HCT116 (cell line): ENCODE measurements around the gene MCM9. TPM values are rescaled to one million over a fixed set of nuclear protein-coding genes. Genes with fewer than 3 reads are reported as not detected.

Experiments used
- ATAC-seq: fragments of 200-7000 bp; cut with Tn5 transposase; 2 replicates; pipeline ENCODE4 v1.9.1; 2020; ENCODE audit warnings: mild to moderate bottlenecking, moderate library complexity
- BruUV-seq: library from RNA; stranded (reverse); fragments of 400-500 nt; replicated peaks from 2 replicates; lab custom pipeline; 2021; lab: Mats Ljungman, UMichigan
- CTCF ChIA-PET: fragments of 300-600 bp; sonication (Branson Sonifier 250); formaldehyde crosslinking; loops from one replicate; lab custom pipeline; 2021; ENCODE audit warnings: antibody characterized with exemption; lab: Charles Lee
- POLR2A ChIA-PET: fragments of 300-600, 350-600 bp; sonication (Branson Sonifier 250); formaldehyde crosslinking; loops from one replicate; lab custom pipeline; 2021; ENCODE audit warnings: antibody characterized with exemption; lab: Charles Lee
- RAD21 ChIA-PET, 2 experiments: fragments of 300-600 bp; sonication (Branson Sonifier 250); formaldehyde crosslinking; loops; one replicate each; lab custom pipeline; 2023; ENCODE audit warnings: low total read pairs in 2 of 2; ENCODE audit not compliant: uncharacterized antibody in 2 of 2, unreplicated experiment in 2 of 2, low non-redundant PET in 1 of 2; lab: Charles Lee
- DNase-seq: peaks from one replicate; pipeline ENCODE4 v3.0.0-alpha.2; 2010; ENCODE audit warnings: low read depth, low spot score
- H2AFZ ChIP-seq: fragments of 200-600 bp; shearing (Covaris generic), sonication (generic); 2 replicates; pipeline ENCODE4 v1.6.1; 2017; ENCODE audit warnings: low read depth, mixed run types, mixed read lengths, antibody characterized with exemption, low read length; ENCODE audit not compliant: poor library complexity, severe bottlenecking
- H3K27ac ChIP-seq: 2 replicates; pipeline ENCODE4 v1.5.1; 2012; ENCODE audit warnings: low read depth, low read length
- H3K27me3 ChIP-seq: fragments of 200-600 bp; sonication (generic); 2 replicates; pipeline ENCODE4 v1.6.1; 2016; ENCODE audit warnings: mixed run types, low read length, mixed read lengths; ENCODE audit not compliant: insufficient read depth
- H3K36me3 ChIP-seq, 2 experiments: fragments of 200-500 bp in 1 of 2; fragments of 200-600 bp in 1 of 2; sonication (Bioruptor generic) in 1 of 2; sonication (generic) in 1 of 2; 2 replicates each; pipeline versions ENCODE4 v1.5.1 to v1.6.1; 2014 to 2016; ENCODE audit warnings: low read length in 2 of 2, inconsistent platforms in 1 of 2, mixed read lengths in 1 of 2, mixed run types in 1 of 2; ENCODE audit not compliant: insufficient read depth in 2 of 2, control insufficient read depth in 1 of 2
- H3K4me1 ChIP-seq, 2 experiments: fragments of 200-600 bp in 1 of 2; sonication (generic) in 1 of 2; 2 replicates each; pipeline versions ENCODE4 v1.5.1 to v1.6.1; 2012 to 2017; ENCODE audit warnings: low read length in 2 of 2, inconsistent platforms in 1 of 2, mild to moderate bottlenecking in 1 of 2, mixed read lengths in 1 of 2, mixed run types in 1 of 2, moderate library complexity in 1 of 2; ENCODE audit not compliant: insufficient read depth in 2 of 2, control insufficient read depth in 1 of 2
- H3K4me2 ChIP-seq: fragments of 200-600 bp; sonication (generic); 2 replicates; pipeline ENCODE4 v1.6.1; 2017; ENCODE audit warnings: mixed run types, low read length, mixed read lengths
- H3K4me3 ChIP-seq, 2 experiments: fragments of 200-600 bp in 1 of 2; sonication (generic) in 1 of 2; replicated peaks in 1 of 2; 2 replicates each; pipeline ENCODE4 v1.5.1; 2011 to 2016; ENCODE audit warnings: low read length in 2 of 2, control low read depth in 1 of 2, low read depth in 1 of 2, mild to moderate bottlenecking in 1 of 2, mixed read lengths in 1 of 2, mixed run types in 1 of 2
- H3K79me2 ChIP-seq: fragments of 200-600 bp; sonication (generic); 2 replicates; pipeline ENCODE4 v1.6.1; 2017; ENCODE audit warnings: mild to moderate bottlenecking, mixed run types, low read length, moderate library complexity, mixed read lengths; ENCODE audit not compliant: insufficient read depth
- H3K9ac ChIP-seq: fragments of 200-600 bp; sonication (generic); 2 replicates; pipeline ENCODE4 v1.6.1; 2016; ENCODE audit warnings: low read length, mixed read lengths
- H3K9me2 ChIP-seq: fragments of 200-600 bp; sonication (generic), shearing (Covaris generic); 2 replicates; pipeline ENCODE4 v1.6.1; 2017; ENCODE audit warnings: mixed run types, mild to moderate bottlenecking, moderate library complexity; ENCODE audit not compliant: insufficient read depth
- H3K9me3 ChIP-seq, 2 experiments: fragments of 200-500 bp in 1 of 2; fragments of 200-600 bp in 1 of 2; sonication (Bioruptor generic) in 1 of 2; sonication (generic) in 1 of 2; 2 replicates each; pipeline ENCODE4 v1.6.1; 2014 to 2017; ENCODE audit warnings: low read length in 2 of 2, mixed read lengths in 2 of 2, inconsistent platforms in 1 of 2, low read depth in 1 of 2, mild to moderate bottlenecking in 1 of 2, mixed run types in 1 of 2, moderate library complexity in 1 of 2; ENCODE audit not compliant: control insufficient read depth in 1 of 2, insufficient read depth in 1 of 2
- H4K20me1 ChIP-seq: fragments of 200-600 bp; sonication (generic), shearing (Covaris generic); 2 replicates; pipeline ENCODE4 v1.6.1; 2017; ENCODE audit warnings: mixed run types, mild to moderate bottlenecking, moderate library complexity; ENCODE audit not compliant: insufficient read depth
- CBX3 ChIP-seq: IDR thresholded peaks from 2 replicates; pipeline ENCODE4 v1.6.1; 2012; ENCODE audit warnings: low read depth
- CEBPB ChIP-seq: IDR thresholded peaks from 2 replicates; pipeline ENCODE4 v1.6.1; 2012; ENCODE audit warnings: low read depth
- ELF1 ChIP-seq: IDR thresholded peaks from 2 replicates; pipeline ENCODE4 v1.6.1; 2012; ENCODE audit warnings: low read depth, borderline replicate concordance
- FOSL1 ChIP-seq: IDR thresholded peaks from 2 replicates; pipeline ENCODE4 v1.6.1; 2012; ENCODE audit warnings: low read depth
- RAD21 ChIP-seq: IDR thresholded peaks from 2 replicates; pipeline ENCODE4 v1.6.1; 2012; ENCODE audit warnings: low read depth, mild to moderate bottlenecking
- SRF ChIP-seq: IDR thresholded peaks from 2 replicates; pipeline ENCODE4 v1.6.1; 2012; ENCODE audit warnings: low read depth
- TCF7L2 ChIP-seq: IDR thresholded peaks from 2 replicates; pipeline ENCODE4 v1.7.0; 2011; ENCODE audit warnings: borderline replicate concordance, inconsistent platforms; ENCODE audit not compliant: insufficient read depth, insufficient read length; ENCODE audit errors: extremely low read depth
- YY1 ChIP-seq: IDR thresholded peaks from 2 replicates; pipeline ENCODE4 v1.6.1; 2011; ENCODE audit warnings: low read length, low read depth, moderate library complexity, mild to moderate bottlenecking; ENCODE audit not compliant: insufficient replicate concordance; ENCODE audit errors: extremely low read depth
- ZFX ChIP-seq: fragments of 450-650 bp; IDR thresholded peaks from 2 replicates; pipeline ENCODE4 v1.6.1; 2017
- intact Hi-C: fragments of 100-400 bp; cut with micrococcal nuclease; formaldehyde crosslinking; loops from 2 replicates; pipeline ENCODE4 v1.10.0; 2022
- total RNA-seq: library from RNA; stranded (reverse); gene quantifications from one replicate; pipeline ENCODE4 v1.2.1, GENCODE V29; 2021; ENCODE audit not compliant: unreplicated experiment
- TF ChIP-seq, protein P1 (sequence below), 3 experiments: fragments of 200-600 bp in 1 of 3; sonication (generic) in 1 of 3; IDR thresholded peaks in 2 of 3; conservative IDR thresholded peaks in 1 of 3; 2 replicates each; pipeline ENCODE4 v1.5.1; 2012 to 2017; ENCODE audit warnings: low read depth in 2 of 3, low read length in 2 of 3, antibody characterized with exemption in 1 of 3, borderline replicate concordance in 1 of 3, control low read depth in 1 of 3, mild to moderate bottlenecking in 1 of 3, mixed read lengths in 1 of 3, mixed run types in 1 of 3, moderate library complexity in 1 of 3; ENCODE audit not compliant: insufficient read depth in 1 of 3
- TF ChIP-seq, protein P2 (sequence below): IDR thresholded peaks from 2 replicates; pipeline ENCODE4 v1.6.1; 2012
- TF ChIP-seq, protein P3 (sequence below): IDR thresholded peaks from 2 replicates; pipeline ENCODE4 v1.6.1; 2011; ENCODE audit warnings: mild to moderate bottlenecking, low read length, moderate library complexity; ENCODE audit not compliant: insufficient replicate concordance; ENCODE audit errors: extremely low read depth

The MCM9 gene
- total RNA-seq, 1 experiment from 2014 or later, result 13.6 TPM

DNA sequence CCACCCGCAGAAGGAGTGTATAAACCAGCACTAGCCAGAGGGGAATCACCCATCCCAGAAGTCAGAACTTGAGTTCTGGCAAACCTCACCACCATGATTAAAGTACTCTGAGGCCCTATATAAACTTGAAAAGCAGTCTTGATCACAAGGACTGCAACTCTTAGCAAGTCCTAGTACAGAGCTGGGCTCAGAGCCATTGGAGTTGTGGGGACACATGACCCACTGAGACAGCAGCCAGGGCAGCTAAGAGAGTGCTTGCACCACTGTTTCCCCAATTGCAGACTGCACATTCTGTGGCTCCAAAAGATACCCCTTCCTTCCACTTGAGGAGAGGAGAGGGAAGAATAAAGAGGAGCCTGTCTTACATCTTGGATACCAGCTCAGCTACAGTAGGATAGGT lies 4.7 kb upstream of the MCM9 start:
- Histone ChIP-seq H3K27me3 (no peaks in the 10 kb centered on the region), H3K36me3 (no peaks in the 10 kb centered on the region), H3K9ac (no peak overlapping the region), H3K4me1 (peaks cover 0 to 7% of the 10 kb centered on the region in 2 experiments; a peak in 1 of 4 replicates), H3K9me2 (no peaks in the 10 kb centered on the region), H3K4me2 (no peak overlapping the region), H2AFZ (no peak overlapping the region), H4K20me1 (no peaks in the 10 kb centered on the region), H3K27ac (no peak overlapping the region), H3K4me3 (no peak overlapping the region), H3K9me3 (no peaks in the 10 kb centered on the region), H3K79me2 (no peaks in the 10 kb centered on the region)
- no peak for DNase-seq
- BruUV-seq, result no TSS peak
- ChIA-PET RAD21 (no interaction called here), POLR2A (no interaction called here), CTCF (no interaction called here)
- no peak for TF ChIP-seq TCF7L2
- TF ChIP-seq SRF, result no peak
- no peak for TF ChIP-seq ELF1
- no peak for TF ChIP-seq CEBPB
- no peak for TF ChIP-seq RAD21
- TF ChIP-seq ZFX, result no peak
- TF ChIP-seq, protein P1, sequence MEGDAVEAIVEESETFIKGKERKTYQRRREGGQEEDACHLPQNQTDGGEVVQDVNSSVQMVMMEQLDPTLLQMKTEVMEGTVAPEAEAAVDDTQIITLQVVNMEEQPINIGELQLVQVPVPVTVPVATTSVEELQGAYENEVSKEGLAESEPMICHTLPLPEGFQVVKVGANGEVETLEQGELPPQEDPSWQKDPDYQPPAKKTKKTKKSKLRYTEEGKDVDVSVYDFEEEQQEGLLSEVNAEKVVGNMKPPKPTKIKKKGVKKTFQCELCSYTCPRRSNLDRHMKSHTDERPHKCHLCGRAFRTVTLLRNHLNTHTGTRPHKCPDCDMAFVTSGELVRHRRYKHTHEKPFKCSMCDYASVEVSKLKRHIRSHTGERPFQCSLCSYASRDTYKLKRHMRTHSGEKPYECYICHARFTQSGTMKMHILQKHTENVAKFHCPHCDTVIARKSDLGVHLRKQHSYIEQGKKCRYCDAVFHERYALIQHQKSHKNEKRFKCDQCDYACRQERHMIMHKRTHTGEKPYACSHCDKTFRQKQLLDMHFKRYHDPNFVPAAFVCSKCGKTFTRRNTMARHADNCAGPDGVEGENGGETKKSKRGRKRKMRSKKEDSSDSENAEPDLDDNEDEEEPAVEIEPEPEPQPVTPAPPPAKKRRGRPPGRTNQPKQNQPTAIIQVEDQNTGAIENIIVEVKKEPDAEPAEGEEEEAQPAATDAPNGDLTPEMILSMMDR (IDR thresholded peaks at IDR 0.05 in 2 of 3, conservative IDR thresholded peaks at IDR 0.05 in 1 of 3; ENCODE audit: borderline replicate concordance in 1 of 3, insufficient read depth in 1 of 3, low read depth in 2 of 3, low read length in 2 of 3), result no peak
- no peak for TF ChIP-seq FOSL1
- TF ChIP-seq, protein P2, sequence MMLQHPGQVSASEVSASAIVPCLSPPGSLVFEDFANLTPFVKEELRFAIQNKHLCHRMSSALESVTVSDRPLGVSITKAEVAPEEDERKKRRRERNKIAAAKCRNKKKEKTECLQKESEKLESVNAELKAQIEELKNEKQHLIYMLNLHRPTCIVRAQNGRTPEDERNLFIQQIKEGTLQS, result no peak
- no peak for TF ChIP-seq CBX3
- TF ChIP-seq, protein P3, sequence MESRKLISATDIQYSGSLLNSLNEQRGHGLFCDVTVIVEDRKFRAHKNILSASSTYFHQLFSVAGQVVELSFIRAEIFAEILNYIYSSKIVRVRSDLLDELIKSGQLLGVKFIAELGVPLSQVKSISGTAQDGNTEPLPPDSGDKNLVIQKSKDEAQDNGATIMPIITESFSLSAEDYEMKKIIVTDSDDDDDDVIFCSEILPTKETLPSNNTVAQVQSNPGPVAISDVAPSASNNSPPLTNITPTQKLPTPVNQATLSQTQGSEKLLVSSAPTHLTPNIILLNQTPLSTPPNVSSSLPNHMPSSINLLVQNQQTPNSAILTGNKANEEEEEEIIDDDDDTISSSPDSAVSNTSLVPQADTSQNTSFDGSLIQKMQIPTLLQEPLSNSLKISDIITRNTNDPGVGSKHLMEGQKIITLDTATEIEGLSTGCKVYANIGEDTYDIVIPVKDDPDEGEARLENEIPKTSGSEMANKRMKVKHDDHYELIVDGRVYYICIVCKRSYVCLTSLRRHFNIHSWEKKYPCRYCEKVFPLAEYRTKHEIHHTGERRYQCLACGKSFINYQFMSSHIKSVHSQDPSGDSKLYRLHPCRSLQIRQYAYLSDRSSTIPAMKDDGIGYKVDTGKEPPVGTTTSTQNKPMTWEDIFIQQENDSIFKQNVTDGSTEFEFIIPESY, result no peak
- no peak for TF ChIP-seq YY1
- intact Hi-C loops, result no loop called here
- ATAC-seq, result no peak
